A549 (cell line): Measurements from ENCODE around the gene USH1G. TPM values are rescaled to one million over a fixed set of nuclear protein-coding genes. Genes with fewer than 3 reads are reported as not detected.

Experiments
- ATAC-seq, 2 experiments: fragments of 200-7000 bp in 1 of 2; fragments of >200 bp in 1 of 2; cut with Nextera tagmentation in 1 of 2; cut with Tn5 transposase in 1 of 2; 3 replicates each; pipeline versions ENCODE4 v1.8.0 to v1.9.1; 2018 to 2020; ENCODE audit warnings: mild to moderate bottlenecking in 1 of 2, moderate library complexity in 1 of 2
- CTCF ChIA-PET: fragments of 300-600 bp; sonication (Branson Sonifier 250); formaldehyde crosslinking; extraction: SDS; loops from one replicate; lab custom pipeline; 2021; ENCODE audit warnings: antibody characterized with exemption, inconsistent platforms; lab: Yijun Ruan, JAX
- POLR2A ChIA-PET: fragments of 350-600 bp; formaldehyde crosslinking; extraction: SDS; loops from one replicate; lab custom pipeline; 2021; ENCODE audit warnings: antibody characterized with exemption, inconsistent platforms; lab: Yijun Ruan, JAX
- DNase-seq, 2 experiments: peaks; one replicate each; pipeline versions ENCODE4 v3.0.0 to v3.0.0-alpha.2; 2011 to 2016; ENCODE audit warnings: low read depth in 1 of 2, low spot score in 1 of 2
- FAIRE-seq: peaks from 2 replicates; lab custom pipeline; 2011; peaks lifted over from hg19 to GRCh38; lab: Jason Lieb, UNC
- H3K27ac ChIP-seq, 2 experiments: fragments of >200 bp; sonication (Bioruptor Twin); formaldehyde crosslinking; 3 replicates each; pipeline ENCODE4 v1.5.1; 2016 to 2017
- H3K4me1 ChIP-seq: fragments of >200 bp; sonication (Bioruptor Twin); formaldehyde crosslinking; 3 replicates; pipeline ENCODE4 v1.6.1; 2016
- H3K4me2 ChIP-seq: fragments of >200 bp; sonication (Bioruptor Twin); formaldehyde crosslinking; 3 replicates; pipeline ENCODE4 v1.6.1; 2016
- H3K4me3 ChIP-seq: fragments of >200 bp; sonication (Bioruptor Twin); formaldehyde crosslinking; 3 replicates; pipeline ENCODE4 v1.5.1; 2016
- H3K9me3 ChIP-seq: fragments of >200 bp; sonication (Bioruptor Twin); formaldehyde crosslinking; 3 replicates; pipeline ENCODE4 v1.6.1; 2016
- ATOH8 ChIP-seq: fragments of 250-450 bp; sonication (Bioruptor Pico); IDR thresholded peaks from 2 replicates; pipeline ENCODE4 v1.5.0; 2020; ENCODE audit warnings: low read depth, mild to moderate bottlenecking, moderate library complexity
- BHLHE40 ChIP-seq: IDR thresholded peaks from 2 replicates; pipeline ENCODE4 v1.6.1; 2012; ENCODE audit warnings: low read depth, low read length, inconsistent platforms
- CBX8 ChIP-seq: fragments of 200-600 bp; sonication (generic); IDR thresholded peaks from 2 replicates; pipeline ENCODE4 v1.6.1; 2016
- CHD4 ChIP-seq: fragments of 200-600 bp; sonication (generic); IDR thresholded peaks from 2 replicates; pipeline ENCODE4 v1.6.1; 2016; ENCODE audit warnings: antibody characterized with exemption, mild to moderate bottlenecking, borderline replicate concordance
- EHMT2 ChIP-seq: fragments of 200-600 bp; sonication (generic); IDR thresholded peaks from 2 replicates; pipeline ENCODE4 v1.6.1; 2016; ENCODE audit warnings: antibody characterized with exemption, low read depth, mild to moderate bottlenecking, moderate library complexity
- FOSB ChIP-seq: fragments of 250-450 bp; sonication (Bioruptor Pico); IDR thresholded peaks from 2 replicates; pipeline ENCODE4 v1.5.0; 2020; ENCODE audit warnings: mild to moderate bottlenecking, moderate library complexity
- HEYL ChIP-seq: fragments of 250-450 bp; sonication (Bioruptor Pico); IDR thresholded peaks from 2 replicates; pipeline ENCODE4 v1.8.0; 2021; ENCODE audit warnings: mild to moderate bottlenecking, moderate library complexity
- HOXA7 ChIP-seq: fragments of 250-450 bp; sonication (Bioruptor Pico); IDR thresholded peaks from 2 replicates; pipeline ENCODE4 v1.5.0; 2020; ENCODE audit warnings: mild to moderate bottlenecking, moderate library complexity
- JUN ChIP-seq, 2 experiments: fragments of >200 bp; sonication (Bioruptor Twin); formaldehyde crosslinking; IDR thresholded peaks; 2 replicates in 1 of 2; 3 replicates in 1 of 2; pipeline ENCODE4 v1.6.1; 2016 to 2017
- JUNB ChIP-seq: fragments of >200 bp; sonication (Bioruptor Twin); formaldehyde crosslinking; IDR thresholded peaks from 2 replicates; pipeline ENCODE4 v1.6.1; 2016
- KDM1A ChIP-seq: fragments of 200-600 bp; sonication (generic); IDR thresholded peaks from 2 replicates; pipeline ENCODE4 v1.6.1; 2016; ENCODE audit warnings: low read depth, mild to moderate bottlenecking
- KDM5A ChIP-seq: fragments of 200-600 bp; sonication (generic); IDR thresholded peaks from 2 replicates; pipeline ENCODE4 v1.6.1; 2016; ENCODE audit warnings: antibody characterized with exemption, mild to moderate bottlenecking
- MAFK ChIP-seq: fragments of 450-650 bp; IDR thresholded peaks from 2 replicates; pipeline ENCODE4 v1.6.1; 2014; ENCODE audit not compliant: partially characterized antibody
- RAD21 ChIP-seq, 2 experiments: fragments of >200 bp in 1 of 2; sonication (Bioruptor Twin) in 1 of 2; formaldehyde crosslinking in 1 of 2; IDR thresholded peaks in 1 of 2; conservative IDR thresholded peaks in 1 of 2; 2 replicates in 1 of 2; 3 replicates in 1 of 2; pipeline ENCODE4 v1.6.1; 2012 to 2018; ENCODE audit warnings: inconsistent platforms in 1 of 2
- REST ChIP-seq: fragments of 200-600 bp; sonication (generic); IDR thresholded peaks from 2 replicates; pipeline ENCODE4 v1.6.1; 2016; ENCODE audit warnings: antibody characterized with exemption, mild to moderate bottlenecking, moderate library complexity
- SMC3 ChIP-seq: fragments of >200 bp; sonication (Bioruptor Twin); formaldehyde crosslinking; IDR thresholded peaks from 3 replicates; pipeline ENCODE4 v1.6.1; 2018; ENCODE audit warnings: inconsistent platforms
- SREBF2 ChIP-seq: fragments of 450-650 bp; IDR thresholded peaks from 2 replicates; pipeline ENCODE4 v1.6.1; 2014; ENCODE audit warnings: mild to moderate bottlenecking, moderate library complexity
- TP53 ChIP-seq: fragments of 250-450 bp; sonication (Bioruptor Pico); IDR thresholded peaks from 2 replicates; pipeline ENCODE4 v1.5.0; 2021; ENCODE audit warnings: mild to moderate bottlenecking, moderate library complexity
- ZFP36 ChIP-seq: fragments of 450-650 bp; IDR thresholded peaks from 2 replicates; pipeline ENCODE4 v1.6.1; 2014; ENCODE audit warnings: borderline replicate concordance; ENCODE audit not compliant: partially characterized antibody
- ZSCAN20 ChIP-seq: fragments of 250-450 bp; sonication (Bioruptor Pico); IDR thresholded peaks from 2 replicates; pipeline ENCODE4 v1.8.0; 2022; ENCODE audit warnings: mild to moderate bottlenecking, moderate library complexity
- WGBS: methylation state at CpG from one replicate; pipeline ENCODE4 v1.1.6; 2017; ENCODE audit errors: missing lambda C conversion rate; 5-methylcytosine and 5-hydroxymethylcytosine counted together
- polyA plus RNA-seq, 4 experiments: library from polyadenylated mRNA; depleted of rRNA in 3 of 4; stranded (reverse); fragments of >200 nt; fragmentation: RNase III in 1 of 4; extraction: RNeasy Plus Mini Kit Qiagen cat#74134 plus additional on column Dnase treatment in 1 of 4; gene quantifications; 2 replicates in 3 of 4; 3 replicates in 1 of 4; pipeline ENCODE4 v1.2.3, GENCODE V29; 2011 to 2017
- TF ChIP-seq, protein P1 (sequence below): IDR thresholded peaks from 2 replicates; pipeline ENCODE4 v1.6.1; 2012
- TF ChIP-seq, protein P2 (sequence below): fragments of 150-350 bp; IDR thresholded peaks from 2 replicates; pipeline ENCODE4 v1.6.1; 2014; ENCODE audit warnings: low read depth, mild to moderate bottlenecking, low read length

The USH1G gene
- polyA plus RNA-seq, 2 of the 4 experiments (the other 2 are of a cell fraction) = 0.09 to 0.12 TPM

- no peak for TF ChIP-seq TP53 (CRISPR knock-in tag)
- TF ChIP-seq, protein P1, sequence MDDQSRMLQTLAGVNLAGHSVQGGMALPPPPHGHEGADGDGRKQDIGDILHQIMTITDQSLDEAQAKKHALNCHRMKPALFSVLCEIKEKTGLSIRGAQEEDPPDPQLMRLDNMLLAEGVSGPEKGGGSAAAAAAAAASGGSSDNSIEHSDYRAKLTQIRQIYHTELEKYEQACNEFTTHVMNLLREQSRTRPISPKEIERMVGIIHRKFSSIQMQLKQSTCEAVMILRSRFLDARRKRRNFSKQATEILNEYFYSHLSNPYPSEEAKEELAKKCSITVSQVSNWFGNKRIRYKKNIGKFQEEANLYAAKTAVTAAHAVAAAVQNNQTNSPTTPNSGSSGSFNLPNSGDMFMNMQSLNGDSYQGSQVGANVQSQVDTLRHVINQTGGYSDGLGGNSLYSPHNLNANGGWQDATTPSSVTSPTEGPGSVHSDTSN = no peak
- no peak for TF ChIP-seq SMC3
- TF ChIP-seq ZSCAN20 = no peak
- TF ChIP-seq JUNB = no peak
- TF ChIP-seq CBX8 = no peak
- no peak for TF ChIP-seq HOXA7 (CRISPR knock-in tag)
- no peak for TF ChIP-seq ZFP36
- TF ChIP-seq KDM5A = no peak
- no peak for TF ChIP-seq RAD21 (conservative IDR thresholded peaks at IDR 0.05 in 1 of 2, IDR thresholded peaks at IDR 0.05 in 1 of 2)
- no peak for TF ChIP-seq MAFK
- TF ChIP-seq SREBF2 = no peak
- TF ChIP-seq EHMT2 = no peak
- TF ChIP-seq BHLHE40 = no peak
- TF ChIP-seq JUN (IDR thresholded peaks at IDR 0.05) = no peak
- TF ChIP-seq KDM1A = no peak
- TF ChIP-seq, protein P2, sequence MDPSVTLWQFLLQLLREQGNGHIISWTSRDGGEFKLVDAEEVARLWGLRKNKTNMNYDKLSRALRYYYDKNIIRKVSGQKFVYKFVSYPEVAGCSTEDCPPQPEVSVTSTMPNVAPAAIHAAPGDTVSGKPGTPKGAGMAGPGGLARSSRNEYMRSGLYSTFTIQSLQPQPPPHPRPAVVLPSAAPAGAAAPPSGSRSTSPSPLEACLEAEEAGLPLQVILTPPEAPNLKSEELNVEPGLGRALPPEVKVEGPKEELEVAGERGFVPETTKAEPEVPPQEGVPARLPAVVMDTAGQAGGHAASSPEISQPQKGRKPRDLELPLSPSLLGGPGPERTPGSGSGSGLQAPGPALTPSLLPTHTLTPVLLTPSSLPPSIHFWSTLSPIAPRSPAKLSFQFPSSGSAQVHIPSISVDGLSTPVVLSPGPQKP = no peak
- no peak for TF ChIP-seq CHD4
- TF ChIP-seq HEYL (CRISPR knock-in tag) = no peak
- TF ChIP-seq, all 56 proteins: peak for 0
- H3K27ac ChIP-seq = no peak overlapping the region
- no peaks in the 10 kb centered on the region for H3K9me3 ChIP-seq
- ATAC-seq (no peak), FAIRE-seq (no peak), DNase-seq (no peak)
- no peak overlapping the region for H3K4me3 ChIP-seq
- H3K4me1 ChIP-seq = peaks cover 24% of the 10 kb centered on the region
- no peak overlapping the region for H3K4me2 ChIP-seq
- ChIA-PET POLR2A (no interaction called here), CTCF (interaction anchor here (0.9 to 42.3 kb wide), 3 partner anchors 11 to 43 kb away, joined by 3 to 1448 read pairs (median 1448); partner anchors contain the start of genes HID1, OTOP2, OTOP3 and USH1G)
- 88% methylated on average over 14 of the region's 14 CpGs for WGBS
Observed at GRCh38 chr17:74946641-74947040, 23.6 kb upstream of the USH1G start.

- POLR2A ChIA-PET = interaction anchor here (0.8 kb wide), 1 partner anchor 72 kb away, joined by 4 read pairs; no protein-coding TSS in a partner anchor
- CTCF ChIA-PET = interaction anchor here (1.1 to 42.3 kb wide), 3 partner anchors 12 to 67 kb away, joined by 4 to 1448 read pairs (median 1448); partner anchors contain the start of genes HID1, MRPL58, OTOP2 and OTOP3
- no peak overlapping the region for H3K27ac ChIP-seq
Observed at GRCh38 chr17:74945543-74945942, 22.5 kb upstream of the USH1G start.

More at GRCh38 chr17:74945543-74945942, 22.5 kb upstream of the USH1G start:
- WGBS = 67% methylated on average over 6 of the region's 6 CpGs
- ATAC-seq (no peak), DNase-seq (no peak), FAIRE-seq (no peak)
- Histone ChIP-seq H3K9me3 (no peaks in the 10 kb centered on the region), H3K4me2 (no peak overlapping the region), H3K4me1 (peaks cover 18% of the 10 kb centered on the region), H3K4me3 (no peak overlapping the region)
- no peak for TF ChIP-seq FOSB (CRISPR knock-in tag)
- no peak for TF ChIP-seq REST
- TF ChIP-seq ATOH8 (CRISPR knock-in tag) = no peak
